Measurements from ENCODE around the gene TCTA. TPM values are rescaled to one million over a fixed set of nuclear protein-coding genes. Genes with fewer than 3 reads are reported as not detected.

TCTA gene
- total RNA-seq, 1 donor from 2014 or later, result 13.1 TPM

- DNase-seq (ENCODE audit: low read depth in 2 of 2), result no peak
Observed at GRCh38 chr3:49460956-49461355, 48.7 kb downstream of the TCTA start.

- peak in 1 of 2 donors; percentile 22 for DNase-seq (ENCODE audit: low read depth in 2 of 2)
Observed at GRCh38 chr3:49461443-49462171, 49.4 kb downstream of the TCTA start.

GRCh38 chr3:49462222-49462621 lies 50.0 kb downstream of the TCTA start:
- peak in 1 of 2 donors; percentile 18 for DNase-seq (ENCODE audit: low read depth in 2 of 2)

GRCh38 chr3:49465270-49466034 lies 53.2 kb downstream of the TCTA start:
- no peak for DNase-seq (ENCODE audit: low read depth in 2 of 2)

Other genes with a start within 250 kb of the TCTA start
- gene CCDC71, start 246.1 kb upstream of the TCTA start, total RNA-seq, result 11.8 and 19.5 TPM in 2 replicates
- 47.4 and 78.3 TPM in 2 replicates for gene KLHDC8B, start 240.8 kb upstream of the TCTA start, total RNA-seq
- gene C3orf62, start 135.2 kb upstream of the TCTA start, total RNA-seq, result 1.3 and 3.7 TPM in 2 replicates
- 20.4 and 26.9 TPM in 2 replicates for gene USP4, start 72.4 kb upstream of the TCTA start, total RNA-seq
- 512 and 672 TPM in 2 replicates for gene GPX1, start 54.1 kb upstream of the TCTA start, total RNA-seq
- gene RHOA, start 447 bp upstream of the TCTA start, total RNA-seq, result 572 and 586 TPM in 2 replicates
- gene AMT, start 10.1 kb downstream of the TCTA start, total RNA-seq, result 0.26 and 0.51 TPM in 2 replicates
- 3.7 and 9.9 TPM in 2 replicates for gene NICN1, start 16.9 kb downstream of the TCTA start, total RNA-seq
- gene DAG1, start 57.8 kb downstream of the TCTA start, total RNA-seq, result 26.1 and 32.4 TPM in 2 replicates
- under 0.01 TPM in 2 replicates for gene BSN, start 142.1 kb downstream of the TCTA start, total RNA-seq